IMR-90 (cell line): Measurements from ENCODE around the gene CYP26B1. TPM values are rescaled to one million over a fixed set of nuclear protein-coding genes. Genes with fewer than 3 reads are reported as not detected.

ENCODE experiments used
- ATAC-seq: fragments of 200-7000 bp; cut with Tn5 transposase; 2 replicates; pipeline ENCODE4 v1.9.1; 2020; ENCODE audit warnings: low read depth, mild to moderate bottlenecking, moderate library complexity
- BruUV-seq: library from RNA; stranded (reverse); fragments of 400-500 nt; replicated peaks from 2 replicates; lab custom pipeline; 2021; lab: Mats Ljungman, UMichigan
- CTCF ChIA-PET: fragments of 300-600 bp; formaldehyde crosslinking; extraction: SDS; loops from one replicate; lab custom pipeline; 2021; ENCODE audit warnings: antibody characterized with exemption; lab: Yijun Ruan, JAX
- POLR2A ChIA-PET: fragments of 300-600 bp; sonication (Branson Sonifier 250); formaldehyde crosslinking; loops from one replicate; lab custom pipeline; 2022; ENCODE audit warnings: antibody characterized with exemption; ENCODE audit not compliant: unreplicated experiment; lab: Charles Lee
- DNase-seq: peaks from one replicate; pipeline ENCODE4 v3.0.0; 2013
- H2AFZ ChIP-seq: replicated peaks from 2 replicates; pipeline ENCODE3; 2013; ENCODE audit warnings: low read length, mild to moderate bottlenecking; ENCODE audit not compliant: poor library complexity
- H2AK5ac ChIP-seq: 2 replicates; pipeline ENCODE4 v1.6.1; 2013; ENCODE audit warnings: low read depth, low read length, inconsistent platforms
- H2AK9ac ChIP-seq: replicated peaks from 2 replicates; pipeline ENCODE3; 2013; ENCODE audit warnings: mild to moderate bottlenecking, low read depth, low read length, moderate library complexity; ENCODE audit not compliant: poor library complexity
- H2BK120ac ChIP-seq: 2 replicates; pipeline ENCODE4 v1.6.1; 2013; ENCODE audit warnings: low read depth, low read length, inconsistent platforms
- H2BK15ac ChIP-seq: 3 replicates; pipeline ENCODE4 v1.6.1; 2013; ENCODE audit warnings: low read depth, low read length, inconsistent platforms
- H2BK20ac ChIP-seq: 2 replicates; pipeline ENCODE4 v1.6.1; 2013; ENCODE audit warnings: low read depth, mild to moderate bottlenecking, inconsistent platforms, low read length, moderate library complexity
- H2BK5ac ChIP-seq: 2 replicates; pipeline ENCODE4 v1.6.1; 2013; ENCODE audit warnings: mild to moderate bottlenecking, low read depth, low read length, inconsistent platforms; ENCODE audit not compliant: poor library complexity, severe bottlenecking
- H3K14ac ChIP-seq: replicated peaks from 2 replicates; pipeline ENCODE4 v1.6.1; 2013; ENCODE audit warnings: low read depth, low read length, inconsistent platforms
- H3K18ac ChIP-seq: 2 replicates; pipeline ENCODE4 v1.6.1; 2013; ENCODE audit warnings: low read depth, low read length, control low read depth
- H3K23ac ChIP-seq: 2 replicates; pipeline ENCODE4 v1.6.1; 2013; ENCODE audit warnings: low read depth, low read length, inconsistent platforms
- H3K27ac ChIP-seq: 2 replicates; pipeline ENCODE4 v1.5.1; 2013; ENCODE audit warnings: mild to moderate bottlenecking, control low read depth, low read length; ENCODE audit not compliant: insufficient read depth
- H3K27me3 ChIP-seq: 2 replicates; pipeline ENCODE4 v1.6.1; 2013; ENCODE audit warnings: low read length; ENCODE audit not compliant: control insufficient read depth, insufficient read depth
- H3K36me3 ChIP-seq: 2 replicates; pipeline ENCODE4 v1.6.1; 2013; ENCODE audit warnings: low read length, mixed read lengths; ENCODE audit not compliant: control insufficient read depth, insufficient read depth
- H3K4ac ChIP-seq: 2 replicates; pipeline ENCODE4 v1.6.1; 2013; ENCODE audit warnings: low read depth, low read length, inconsistent platforms
- H3K4me1 ChIP-seq: 2 replicates; pipeline ENCODE4 v1.6.1; 2013; ENCODE audit warnings: low read length, mixed read lengths; ENCODE audit not compliant: control insufficient read depth, insufficient read depth
- H3K4me2 ChIP-seq: 2 replicates; pipeline ENCODE4 v1.6.1; 2013; ENCODE audit warnings: low read depth, mild to moderate bottlenecking, control low read depth, low read length, moderate library complexity
- H3K4me3 ChIP-seq: 2 replicates; pipeline ENCODE4 v1.5.1; 2013; ENCODE audit warnings: low read depth, mild to moderate bottlenecking, control low read depth, low read length, moderate library complexity; ENCODE audit not compliant: insufficient read depth
- H3K56ac ChIP-seq: 2 replicates; pipeline ENCODE4 v1.6.1; 2013; ENCODE audit warnings: low read length, inconsistent platforms; ENCODE audit not compliant: insufficient read depth; ENCODE audit errors: extremely low read depth
- H3K79me1 ChIP-seq, 2 experiments: 2 replicates each; pipeline ENCODE4 v1.6.1; 2013; ENCODE audit warnings: low read length in 2 of 2, inconsistent platforms in 1 of 2, low read depth in 1 of 2
- H3K9ac ChIP-seq: 2 replicates; pipeline ENCODE4 v1.6.1; 2013; ENCODE audit warnings: low read depth, low read length, control low read depth
- H3K9me1 ChIP-seq: 2 replicates; pipeline ENCODE4 v1.6.1; 2013; ENCODE audit warnings: low read length, inconsistent platforms; ENCODE audit not compliant: insufficient read depth
- H3K9me3 ChIP-seq: 2 replicates; pipeline ENCODE4 v1.6.1; 2013; ENCODE audit warnings: low read length; ENCODE audit not compliant: control insufficient read depth, insufficient read depth
- H4K20me1 ChIP-seq: 2 replicates; pipeline ENCODE4 v1.6.1; 2013; ENCODE audit warnings: low read length, inconsistent platforms; ENCODE audit not compliant: insufficient read depth
- H4K5ac ChIP-seq: 2 replicates; pipeline ENCODE4 v1.6.1; 2013; ENCODE audit warnings: mild to moderate bottlenecking, low read depth, low read length, control low read depth
- H4K8ac ChIP-seq, 2 experiments: 2 replicates each; pipeline ENCODE4 v1.6.1; 2013; ENCODE audit warnings: low read depth in 2 of 2, low read length in 2 of 2, control low read depth in 1 of 2, inconsistent platforms in 1 of 2
- H4K91ac ChIP-seq: 2 replicates; pipeline ENCODE4 v1.6.1; 2013; ENCODE audit warnings: low read depth, low read length, inconsistent platforms; ENCODE audit not compliant: insufficient read depth
- CHD1 ChIP-seq: IDR thresholded peaks from 2 replicates; pipeline ENCODE4 v1.6.1; 2012; ENCODE audit warnings: low read depth, low read length, improper control_type of control experiment
- MXI1 ChIP-seq: IDR thresholded peaks from 2 replicates; pipeline ENCODE4 v1.6.1; 2012; ENCODE audit warnings: low read depth, mild to moderate bottlenecking, low read length, moderate library complexity, borderline replicate concordance
- RCOR1 ChIP-seq: IDR thresholded peaks from 2 replicates; pipeline ENCODE4 v1.6.1; 2012; ENCODE audit warnings: mild to moderate bottlenecking, low read length, improper control_type of control experiment; ENCODE audit not compliant: insufficient replicate concordance
- RFX5 ChIP-seq: IDR thresholded peaks from 2 replicates; pipeline ENCODE4 v1.8.0; 2012; ENCODE audit warnings: low read depth, mild to moderate bottlenecking, low read length, moderate library complexity
- WGBS, 2 experiments: methylation state at CpG; one replicate each; pipeline versions ENCODE4 v1.1.5 to v1.1.7; 2013; ENCODE audit warnings: missing lambda C conversion rate in 2 of 2; ENCODE audit not compliant: insufficient read length in 1 of 2; ENCODE audit errors: extremely low coverage in 2 of 2; 5-methylcytosine and 5-hydroxymethylcytosine counted together
- dilution Hi-C: fragments of 300-500 bp; cut with HindIII; formaldehyde crosslinking; loops from one replicate; pipeline ENCODE4 v1.14.3; 2018; ENCODE audit warnings: low sequenced_read_pairs; ENCODE audit not compliant: unreplicated experiment
- in situ Hi-C: fragments of 300-500 bp; cut with MboI; formaldehyde crosslinking; loops from 3 replicates; pipeline ENCODE4 v1.14.3; 2019; ENCODE audit warnings: low sequenced_read_pairs, inconsistent platforms, mixed read lengths
- intact Hi-C: fragments of 100-400 bp; cut with micrococcal nuclease; formaldehyde crosslinking; loops from 2 replicates; pipeline ENCODE4 v1.10.0; 2022
- polyA plus RNA-seq, 3 experiments: library from polyadenylated mRNA; depleted of rRNA; stranded (reverse); fragments of >200 nt; gene quantifications; 2 replicates each; pipeline ENCODE4 v1.2.3, GENCODE V29; 2012; ENCODE audit warnings: low replicate concordance in 1 of 3
- total RNA-seq: library from RNA; depleted of rRNA; stranded (reverse); fragments of >200 nt; gene quantifications from 2 replicates; pipeline ENCODE4 v1.2.3, GENCODE V29; 2012
- TF ChIP-seq, protein P1 (sequence below): fragments of 150-350 bp; IDR thresholded peaks from 2 replicates; pipeline ENCODE4 v1.6.1; 2017; ENCODE audit warnings: mild to moderate bottlenecking, antibody characterized with exemption, low read length, low read depth

Gene CYP26B1
- total and polyA plus RNA-seq, 2 of the 4 experiments (the other 2 are of a cell fraction) = 0.02 TPM; not detected in 1

DNA sequence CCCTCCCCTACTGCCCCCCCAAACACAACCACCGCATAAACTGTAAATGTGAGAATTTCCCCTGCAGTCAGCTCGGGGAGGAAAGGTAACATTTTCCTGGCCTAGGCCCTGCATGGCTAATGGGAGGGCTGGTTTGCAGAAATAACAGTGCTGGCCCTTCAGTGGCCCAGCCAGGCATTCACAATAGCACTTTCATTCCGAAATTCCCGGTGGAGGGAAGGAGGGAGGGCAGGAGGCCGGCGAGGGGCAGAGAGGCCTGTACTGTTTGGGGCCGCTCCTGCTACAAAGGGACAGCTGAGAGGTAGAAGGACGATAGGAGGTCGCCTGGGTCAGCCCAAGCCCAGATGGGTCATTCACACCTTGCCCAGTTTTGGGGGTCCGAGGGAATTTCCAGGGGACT, 11.3 kb downstream of the CYP26B1 start:
- BruUV-seq = no TSS peak
- H3K36me3 ChIP-seq = no peaks in the 10 kb centered on the region
- ChIA-PET CTCF (no interaction called here), POLR2A (no interaction called here)
- no peak overlapping the region for H3K56ac ChIP-seq
- H3K79me1 ChIP-seq = no peaks in the 10 kb centered on the region
- H2AK9ac ChIP-seq = no peak overlapping the region
- H2BK120ac ChIP-seq = no peak overlapping the region
- no peaks in the 10 kb centered on the region for H3K4me1 ChIP-seq
- H4K5ac ChIP-seq = no peak overlapping the region
- no peak overlapping the region for H2AK5ac ChIP-seq
- no peak overlapping the region for H3K4ac ChIP-seq
- H4K91ac ChIP-seq = no peak overlapping the region
- H2BK5ac ChIP-seq = no peak overlapping the region
- no peak overlapping the region for H2AFZ ChIP-seq
- intact Hi-C loops (loop anchor here (5.0 kb wide), 2 partner anchors 524 to 589 kb away; no protein-coding TSS in a partner anchor), in situ Hi-C loops (no loop called here), dilution Hi-C loops (no loop called here)
- H4K20me1 ChIP-seq = no peaks in the 10 kb centered on the region
- DNase-seq = no peak
- H2BK20ac ChIP-seq = no peak overlapping the region
- H3K4me2 ChIP-seq = no peak overlapping the region
- H4K8ac ChIP-seq = no peak overlapping the region
- H3K27me3 ChIP-seq = peaks cover 23% of the 10 kb centered on the region; the same call in 1 of the 2 replicates
- TF ChIP-seq RFX5 (no peak), RCOR1 (no peak), CHD1 (no peak), MXI1 (no peak)
- TF ChIP-seq, protein P1, sequence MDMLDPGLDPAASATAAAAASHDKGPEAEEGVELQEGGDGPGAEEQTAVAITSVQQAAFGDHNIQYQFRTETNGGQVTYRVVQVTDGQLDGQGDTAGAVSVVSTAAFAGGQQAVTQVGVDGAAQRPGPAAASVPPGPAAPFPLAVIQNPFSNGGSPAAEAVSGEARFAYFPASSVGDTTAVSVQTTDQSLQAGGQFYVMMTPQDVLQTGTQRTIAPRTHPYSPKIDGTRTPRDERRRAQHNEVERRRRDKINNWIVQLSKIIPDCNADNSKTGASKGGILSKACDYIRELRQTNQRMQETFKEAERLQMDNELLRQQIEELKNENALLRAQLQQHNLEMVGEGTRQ = no peak
- no peak overlapping the region for H3K4me3 ChIP-seq
- H3K9me1 ChIP-seq = no peaks in the 10 kb centered on the region
- no peak overlapping the region for H3K23ac ChIP-seq
- ATAC-seq = no peak
- no peaks in the 10 kb centered on the region for H3K9me3 ChIP-seq
- WGBS, 2 experiments = 60% methylated on average over 1 of the region's 10 CpGs; no CpG with 5 or more reads in 1 of the 2 experiments
- H2BK15ac ChIP-seq = no peak overlapping the region
- H3K14ac ChIP-seq = no peak overlapping the region
- no peak overlapping the region for H3K9ac ChIP-seq
- no peak overlapping the region for H3K27ac ChIP-seq
- H3K18ac ChIP-seq = no peak overlapping the region
